ENCODE results near the gene RB1. TPM values are rescaled to one million over a fixed set of nuclear protein-coding genes. Genes with fewer than 3 reads are reported as not detected.

Gene RB1
- total and polyA plus RNA-seq, 2 experiments from 2014 or later = 19.5 to 22.3 TPM

- no peaks in the 10 kb centered on the region for H3K9me3 Mint-ChIP-seq
- Histone ChIP-seq H3K79me2 (replicated peaks; ENCODE audit: insufficient read depth) (no peaks in the 10 kb centered on the region), H3F3A (replicated peaks; ENCODE audit: low read depth) (no peaks in the 10 kb centered on the region), H3K27me3 (ENCODE audit: insufficient read depth) (no peaks in the 10 kb centered on the region), H3K9me2 (ENCODE audit: insufficient read depth) (no peaks in the 10 kb centered on the region), H3K4me2 (no peak overlapping the region), H3K4me3 (no peak overlapping the region), H3K4me1 (ENCODE audit: insufficient read depth) (no peaks in the 10 kb centered on the region), H3K27ac (ENCODE audit: low read depth) (no peak overlapping the region), H4K20me1 (replicated peaks; ENCODE audit: insufficient read depth) (no peaks in the 10 kb centered on the region), H3K36me3 (ENCODE audit: insufficient read depth) (no peaks in the 10 kb centered on the region), H2AFZ (no peak overlapping the region)
- H3K36me3 Mint-ChIP-seq (ENCODE audit: low read depth) = no peaks in the 10 kb centered on the region
- H3K27me3 Mint-ChIP-seq (ENCODE audit: insufficient read depth, low read depth, poor library complexity) = no peaks in the 10 kb centered on the region
- TF ChIP-seq CREB1 (CRISPR knock-in tag; IDR thresholded peaks at IDR 0.05; ENCODE audit: low read depth) = no peak
- ATAC-seq (no peak), DNase-seq (ENCODE audit: low spot score) (no peak)
- no peak overlapping the region for H3K4me3 Mint-ChIP-seq
- no peak overlapping the region for H3K27ac Mint-ChIP-seq
- H3K4me1 Mint-ChIP-seq = no peaks in the 10 kb centered on the region
These were observed 214.5 kb downstream of the RB1 start for GRCh38 chr13:48518083-48518482.

GRCh38 chr13:48526286-48526685, 222.7 kb downstream of the RB1 start:
- Histone ChIP-seq H4K20me1 (replicated peaks; ENCODE audit: insufficient read depth) (no peaks in the 10 kb centered on the region), H3K79me2 (replicated peaks; ENCODE audit: insufficient read depth) (peaks cover 54% of the 10 kb centered on the region), H2AFZ (no peak overlapping the region), H3K4me1 (ENCODE audit: insufficient read depth) (no peaks in the 10 kb centered on the region), H3K27ac (ENCODE audit: low read depth) (no peak overlapping the region), H3K4me3 (no peak overlapping the region), H3K4me2 (no peak overlapping the region), H3K9me2 (ENCODE audit: insufficient read depth) (no peaks in the 10 kb centered on the region), H3K27me3 (ENCODE audit: insufficient read depth) (no peaks in the 10 kb centered on the region), H3K36me3 (ENCODE audit: insufficient read depth) (no peaks in the 10 kb centered on the region), H3F3A (replicated peaks; ENCODE audit: low read depth) (no peaks in the 10 kb centered on the region)
- Mint-ChIP-seq H3K9me3 (no peaks in the 10 kb centered on the region), H3K4me3 (no peak overlapping the region), H3K4me1 (peaks cover 1% of the 10 kb centered on the region), H3K27me3 (ENCODE audit: insufficient read depth, low read depth, poor library complexity) (no peaks in the 10 kb centered on the region), H3K36me3 (ENCODE audit: low read depth) (no peaks in the 10 kb centered on the region), H3K27ac (no peak overlapping the region)
- no peak for TF ChIP-seq REST (IDR thresholded peaks at IDR 0.05; ENCODE audit: unreplicated experiment)
- no peak for TF ChIP-seq ZNF331 (CRISPR knock-in tag; IDR thresholded peaks at IDR 0.05; ENCODE audit: low read depth)
- TF ChIP-seq STAT1 (IDR thresholded peaks at IDR 0.05; ENCODE audit: unreplicated experiment) = no peak
- TF ChIP-seq ETS1 (IDR thresholded peaks at IDR 0.05) = no peak
- no peak for TF ChIP-seq CREB1 (CRISPR knock-in tag; IDR thresholded peaks at IDR 0.05; ENCODE audit: low read depth)
- TF ChIP-seq EZH2 (IDR thresholded peaks at IDR 0.05; ENCODE audit: low read depth, unreplicated experiment) = no peak
- no peak for TF ChIP-seq EZH2phosphoT487 (IDR thresholded peaks at IDR 0.05; ENCODE audit: unreplicated experiment)
- DNase-seq (ENCODE audit: low spot score) (no peak), ATAC-seq (no peak)

All from GM23338 (cell line).